ENCODE results near the gene LIPT2.

LIPT2 gene

DNA sequence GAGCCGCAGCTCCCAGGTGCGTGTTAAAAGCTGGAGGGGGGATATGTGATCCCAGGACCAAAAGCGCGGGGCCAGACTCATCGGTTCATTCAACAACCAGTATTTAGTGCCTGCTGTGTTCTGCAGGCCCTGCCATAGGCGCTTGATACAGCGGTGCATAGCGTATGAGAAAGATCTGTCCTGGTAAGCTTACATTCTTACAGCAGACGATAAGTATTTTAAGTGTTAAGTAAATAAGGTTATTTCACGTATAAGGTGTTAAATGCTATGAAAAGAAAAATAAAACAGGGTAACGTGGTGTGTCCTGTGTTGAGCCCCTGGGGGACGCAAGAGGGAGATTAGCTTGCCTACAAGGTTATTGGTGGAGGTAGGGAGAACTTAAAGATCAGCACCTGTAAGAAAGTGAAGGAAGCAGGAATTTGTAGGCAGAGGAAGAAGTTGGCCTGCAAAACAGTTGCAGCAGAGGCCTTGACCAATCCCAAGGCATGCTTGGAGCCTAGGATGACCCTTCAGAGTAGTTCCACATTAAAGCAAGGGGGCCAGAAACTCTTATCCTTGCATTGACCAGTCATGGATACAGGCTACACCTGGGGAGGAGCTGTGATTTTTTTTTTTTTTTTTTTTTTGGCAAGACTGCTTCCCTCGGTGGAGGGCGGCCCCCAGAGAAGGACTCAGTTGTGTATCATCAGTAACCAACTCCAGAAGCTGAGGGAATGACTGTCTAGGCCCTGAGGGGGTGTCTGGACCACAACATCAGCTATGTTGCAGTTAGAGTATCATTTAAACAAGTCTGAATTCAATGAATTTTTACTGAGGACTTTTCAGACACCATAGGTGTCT lies 487 bp upstream of the LIPT2 start:
- H3K9me3 ChIP-seq (ENCODE audit: control insufficient read depth, low read depth, low read length): no peaks in the 10 kb centered on the region
- peak overlapping the region; percentile 74 for H3K4me3 ChIP-seq (ENCODE audit: low read length)
- peaks cover 12% of the 10 kb centered on the region for H3K4me1 ChIP-seq (ENCODE audit: control insufficient read depth, low read depth, low read length)
- H3K27me3 ChIP-seq (ENCODE audit: control insufficient read depth, insufficient read depth, low read length): no peaks in the 10 kb centered on the region
- no peak overlapping the region for H3K27ac ChIP-seq (ENCODE audit: low read length)
- peak overlapping the region; percentile 91 for H3K9ac ChIP-seq (ENCODE audit: low read length)
- H3K36me3 ChIP-seq (ENCODE audit: control insufficient read depth, low read depth, low read length): peaks cover 3% of the 10 kb centered on the region

DNA sequence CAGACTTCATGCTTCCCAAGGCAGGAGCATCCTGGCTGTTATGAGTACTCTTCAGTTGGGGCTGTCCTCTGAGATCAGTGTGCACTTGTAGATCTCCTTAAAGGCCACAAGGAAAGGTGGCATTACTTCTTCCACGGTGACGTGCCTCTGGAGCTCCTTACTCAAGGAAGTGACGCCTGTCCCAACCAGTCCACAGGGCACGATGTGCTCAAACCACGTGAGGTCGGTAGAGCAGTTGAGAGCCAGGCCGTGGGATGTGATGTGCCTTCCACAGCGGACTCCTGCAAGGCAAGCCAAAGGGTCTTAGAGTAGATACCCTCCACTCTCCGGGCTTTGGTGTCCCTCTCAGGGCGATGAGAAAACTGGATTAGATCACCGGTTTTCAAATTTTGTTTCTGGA lies 1.4 kb downstream of the LIPT2 start:
- peak overlapping the region; percentile 91 for H3K9ac ChIP-seq (ENCODE audit: low read length)

DNA sequence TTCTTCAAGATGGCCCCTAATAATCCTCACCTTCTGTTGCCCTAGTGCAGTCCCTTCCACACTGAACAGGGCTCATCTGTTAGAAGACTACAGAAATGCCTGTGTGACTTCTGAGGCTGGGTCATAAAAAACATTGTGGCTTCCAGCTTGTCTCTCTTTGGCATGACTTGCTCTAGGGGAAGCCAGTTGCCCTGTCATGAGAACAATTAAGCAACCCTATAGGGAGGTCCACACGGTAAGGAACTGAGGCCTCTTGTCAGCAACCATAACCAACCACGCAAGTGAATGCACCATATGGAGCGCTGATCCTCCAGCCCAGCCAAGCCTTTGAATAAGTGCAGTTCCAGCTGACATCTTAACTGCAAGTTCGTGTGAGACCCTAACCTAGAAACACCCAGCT lies 2.6 kb downstream of the LIPT2 start:
- no peak overlapping the region for H3K27ac ChIP-seq (ENCODE audit: low read length)
- H3K9me3 ChIP-seq (ENCODE audit: control insufficient read depth, low read depth, low read length): no peaks in the 10 kb centered on the region
- H3K27me3 ChIP-seq (ENCODE audit: control insufficient read depth, insufficient read depth, low read length): no peaks in the 10 kb centered on the region
- H3K36me3 ChIP-seq (ENCODE audit: control insufficient read depth, low read depth, low read length): peaks cover 3% of the 10 kb centered on the region
- no peak overlapping the region for H3K4me3 ChIP-seq (ENCODE audit: low read length)
- peaks cover 14% of the 10 kb centered on the region for H3K4me1 ChIP-seq (ENCODE audit: control insufficient read depth, low read depth, low read length)
- no peak overlapping the region for H3K9ac ChIP-seq (ENCODE audit: low read length)

More for the DNA sequence above, 1.4 kb downstream of the LIPT2 start:
- Histone ChIP-seq H3K27ac (ENCODE audit: low read length) (no peak overlapping the region), H3K27me3 (ENCODE audit: control insufficient read depth, insufficient read depth, low read length) (no peaks in the 10 kb centered on the region), H3K36me3 (ENCODE audit: control insufficient read depth, low read depth, low read length) (peaks cover 3% of the 10 kb centered on the region), H3K4me1 (ENCODE audit: control insufficient read depth, low read depth, low read length) (peaks cover 12% of the 10 kb centered on the region), H3K9me3 (ENCODE audit: control insufficient read depth, low read depth, low read length) (no peaks in the 10 kb centered on the region), H3K4me3 (ENCODE audit: low read length) (peak overlapping the region; percentile 16)

DNA sequence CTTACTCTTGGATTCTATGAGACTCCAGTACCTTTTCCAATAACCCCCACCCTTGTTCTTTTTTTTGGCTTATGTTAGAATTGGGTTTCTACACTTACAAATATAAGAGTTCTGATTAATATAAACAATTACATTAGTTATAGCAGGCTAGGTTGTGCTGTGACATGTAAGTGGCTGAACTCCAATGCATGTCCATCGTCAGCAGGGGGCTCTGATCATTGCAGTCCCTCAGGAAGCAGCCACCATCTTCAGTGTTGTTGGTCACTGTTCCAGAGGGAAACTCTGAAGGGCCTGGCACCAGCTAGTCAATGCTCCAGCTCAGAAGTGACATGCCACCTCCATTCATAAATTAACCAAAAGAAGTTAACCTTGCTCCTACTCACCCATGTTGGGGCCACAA lies 5.6 kb downstream of the LIPT2 start:
- no peak overlapping the region for H3K9ac ChIP-seq (ENCODE audit: low read length)
- no peaks in the 10 kb centered on the region for H3K9me3 ChIP-seq (ENCODE audit: control insufficient read depth, low read depth, low read length)
- no peak overlapping the region for H3K4me3 ChIP-seq (ENCODE audit: low read length)
- peaks cover 3% of the 10 kb centered on the region for H3K36me3 ChIP-seq (ENCODE audit: control insufficient read depth, low read depth, low read length)
- no peak overlapping the region for H3K27ac ChIP-seq (ENCODE audit: low read length)
- no peaks in the 10 kb centered on the region for H3K27me3 ChIP-seq (ENCODE audit: control insufficient read depth, insufficient read depth, low read length)
- H3K4me1 ChIP-seq (ENCODE audit: control insufficient read depth, low read depth, low read length): peaks cover 11% of the 10 kb centered on the region

DNA sequence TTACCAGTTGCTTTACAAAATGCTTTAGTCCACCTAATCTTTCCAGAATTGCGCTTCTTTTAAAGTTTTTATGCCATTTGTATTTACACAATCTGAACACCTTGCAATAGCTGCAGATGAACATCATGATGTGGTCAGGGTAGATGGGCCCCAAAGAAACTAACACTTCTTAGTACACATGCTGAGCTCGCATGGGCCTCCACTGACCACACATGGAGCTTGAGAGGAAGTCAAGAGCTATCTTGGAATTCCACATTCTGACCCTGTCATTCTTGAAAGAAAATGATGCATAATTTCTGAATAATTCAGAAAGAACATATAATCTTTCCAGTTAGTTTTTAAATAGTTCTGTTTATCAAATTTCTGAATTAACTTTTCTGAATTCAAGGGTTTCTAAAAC lies 7.7 kb downstream of the LIPT2 start:
- Histone ChIP-seq H3K4me3 (ENCODE audit: low read length) (no peak overlapping the region), H3K9me3 (ENCODE audit: control insufficient read depth, low read depth, low read length) (no peaks in the 10 kb centered on the region), H3K9ac (ENCODE audit: low read length) (no peak overlapping the region), H3K4me1 (ENCODE audit: control insufficient read depth, low read depth, low read length) (peaks cover 5% of the 10 kb centered on the region), H3K27me3 (ENCODE audit: control insufficient read depth, insufficient read depth, low read length) (no peaks in the 10 kb centered on the region), H3K27ac (ENCODE audit: low read length) (no peak overlapping the region), H3K36me3 (ENCODE audit: control insufficient read depth, low read depth, low read length) (no peaks in the 10 kb centered on the region)

DNA sequence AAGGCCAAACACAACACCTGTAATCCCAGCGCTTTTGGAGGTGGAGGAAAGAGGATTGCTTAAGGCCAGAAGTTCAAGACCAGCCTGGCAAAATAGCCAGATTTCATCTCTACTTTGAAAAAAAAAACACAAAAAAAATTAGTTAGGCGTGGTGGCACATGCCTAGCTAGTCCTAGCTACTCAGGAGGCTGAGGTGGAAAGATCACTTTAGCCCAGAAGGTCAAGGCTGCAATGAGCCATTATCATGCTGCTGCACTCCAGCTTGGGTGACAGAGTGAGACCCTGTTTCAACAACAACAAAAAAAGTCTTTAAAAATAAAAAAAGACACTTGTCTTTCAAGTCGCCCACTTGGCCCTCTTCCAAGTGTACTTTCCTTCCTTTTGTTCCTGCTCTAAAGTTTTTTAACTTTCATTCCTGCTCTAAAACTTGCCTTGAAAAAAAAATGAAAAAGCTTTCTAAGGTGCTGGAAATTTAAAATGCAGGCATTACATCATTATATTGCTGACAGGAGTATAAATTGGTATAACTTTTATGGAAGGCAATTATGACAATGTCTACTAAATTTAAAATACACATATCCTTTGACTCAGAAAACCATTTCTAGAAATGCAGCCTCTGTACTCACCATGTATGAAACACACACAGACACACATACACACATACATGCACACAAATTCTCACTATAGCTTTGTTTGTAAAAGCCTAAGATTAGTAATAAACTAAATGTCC lies 12.7 kb downstream of the LIPT2 start:
- Histone ChIP-seq H3K4me1 (ENCODE audit: control insufficient read depth, low read depth, low read length) (peaks cover 2% of the 10 kb centered on the region), H3K27me3 (ENCODE audit: control insufficient read depth, insufficient read depth, low read length) (no peaks in the 10 kb centered on the region), H3K9ac (ENCODE audit: low read length) (no peak overlapping the region), H3K4me3 (ENCODE audit: low read length) (no peak overlapping the region), H3K27ac (ENCODE audit: low read length) (no peak overlapping the region), H3K9me3 (ENCODE audit: control insufficient read depth, low read depth, low read length) (no peaks in the 10 kb centered on the region), H3K36me3 (ENCODE audit: control insufficient read depth, low read depth, low read length) (no peaks in the 10 kb centered on the region)

DNA sequence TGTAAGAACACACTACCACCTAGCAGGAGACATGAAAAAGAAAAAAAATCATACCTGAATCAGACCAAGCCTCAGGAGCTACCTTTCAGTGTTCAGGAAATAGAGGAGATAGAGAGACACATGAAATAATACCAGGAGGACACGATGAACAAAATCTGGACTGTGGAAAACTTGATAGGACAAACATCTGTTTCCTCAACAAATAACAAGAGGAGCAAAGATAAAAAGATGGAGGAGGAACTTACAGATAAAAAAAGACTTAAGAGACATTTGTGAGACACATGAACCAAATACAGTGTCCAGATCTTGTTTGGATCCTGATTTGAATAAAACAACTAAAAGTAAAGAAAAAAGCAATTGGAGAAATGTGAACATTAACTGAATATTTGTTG lies 13.8 kb downstream of the LIPT2 start:
- H3K4me1 ChIP-seq (ENCODE audit: control insufficient read depth, low read depth, low read length): no peaks in the 10 kb centered on the region
- H3K4me3 ChIP-seq (ENCODE audit: low read length): no peak overlapping the region
- H3K27ac ChIP-seq (ENCODE audit: low read length): no peak overlapping the region
- H3K36me3 ChIP-seq (ENCODE audit: control insufficient read depth, low read depth, low read length): no peaks in the 10 kb centered on the region
- H3K9ac ChIP-seq (ENCODE audit: low read length): no peak overlapping the region
- H3K27me3 ChIP-seq (ENCODE audit: control insufficient read depth, insufficient read depth, low read length): no peaks in the 10 kb centered on the region
- no peaks in the 10 kb centered on the region for H3K9me3 ChIP-seq (ENCODE audit: control insufficient read depth, low read depth, low read length)

DNA sequence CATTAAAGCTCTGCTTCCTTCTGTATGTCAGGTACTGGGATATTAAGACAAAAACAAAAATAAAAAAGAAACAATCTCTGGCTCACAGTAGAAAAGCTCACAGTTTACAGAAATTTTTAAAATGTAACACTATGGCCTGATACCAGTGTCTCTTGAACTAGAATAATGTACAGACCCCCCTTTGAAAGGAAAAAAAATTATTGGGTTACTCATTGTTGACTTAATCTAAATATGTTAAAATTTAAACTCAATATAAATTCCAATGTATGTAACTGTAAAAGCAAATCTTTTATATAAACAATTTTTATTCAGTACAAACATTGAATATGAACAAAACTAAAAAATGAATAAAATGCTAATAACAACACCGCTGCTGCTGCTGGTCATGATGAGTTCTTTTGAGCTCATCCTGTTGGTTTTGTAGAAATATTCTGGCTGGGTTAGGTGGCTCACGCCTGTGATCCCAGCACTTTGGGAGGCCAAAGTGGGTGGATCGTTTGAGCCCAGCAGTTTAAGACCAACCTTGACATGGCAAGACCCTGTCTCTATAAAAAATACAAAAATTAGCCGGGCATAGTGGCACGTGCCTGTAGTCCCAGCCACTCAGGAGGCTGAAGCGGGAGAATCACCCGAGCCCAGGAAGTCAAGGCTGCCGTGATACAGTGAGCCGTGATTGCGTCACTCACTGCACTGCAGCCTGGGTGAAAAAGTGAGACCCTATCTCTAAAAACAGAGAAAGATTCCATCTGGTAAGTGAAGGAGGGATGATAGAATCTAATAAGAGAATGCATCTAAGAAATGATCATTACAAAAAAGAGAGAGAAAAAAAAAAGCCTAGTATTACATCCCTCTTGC lies 14.4 kb downstream of the LIPT2 start:
- Histone ChIP-seq H3K27me3 (ENCODE audit: control insufficient read depth, insufficient read depth, low read length) (no peaks in the 10 kb centered on the region), H3K27ac (ENCODE audit: low read length) (no peak overlapping the region), H3K36me3 (ENCODE audit: control insufficient read depth, low read depth, low read length) (no peaks in the 10 kb centered on the region)

DNA sequence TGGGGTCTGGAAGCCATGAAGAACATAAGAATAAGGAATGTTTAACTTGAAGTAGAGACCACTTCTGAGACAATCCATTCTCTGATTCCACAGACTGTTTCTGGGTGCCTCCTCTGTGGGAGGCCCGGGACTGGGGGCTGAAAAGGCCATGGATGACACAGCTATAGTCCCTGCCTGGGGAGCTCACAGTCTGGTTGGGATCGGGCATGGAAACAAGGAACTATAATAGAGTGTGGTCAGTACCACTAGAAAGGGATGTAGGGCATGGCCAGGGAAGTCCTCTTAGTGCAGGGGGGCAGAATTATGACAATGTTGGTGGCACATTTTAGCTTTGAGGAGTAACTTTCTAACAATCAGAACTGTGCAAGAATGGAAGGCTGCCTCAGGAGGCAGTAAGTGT lies 17.0 kb downstream of the LIPT2 start:
- Histone ChIP-seq H3K27ac (ENCODE audit: low read length) (no peak overlapping the region), H3K9me3 (ENCODE audit: control insufficient read depth, low read depth, low read length) (no peaks in the 10 kb centered on the region), H3K4me1 (ENCODE audit: control insufficient read depth, low read depth, low read length) (no peaks in the 10 kb centered on the region), H3K4me3 (ENCODE audit: low read length) (no peak overlapping the region), H3K27me3 (ENCODE audit: control insufficient read depth, insufficient read depth, low read length) (no peaks in the 10 kb centered on the region), H3K36me3 (ENCODE audit: control insufficient read depth, low read depth, low read length) (no peaks in the 10 kb centered on the region), H3K9ac (ENCODE audit: low read length) (no peak overlapping the region)

More for the DNA sequence above, 14.4 kb downstream of the LIPT2 start:
- H3K4me1 ChIP-seq (ENCODE audit: control insufficient read depth, low read depth, low read length): no peaks in the 10 kb centered on the region
- H3K9me3 ChIP-seq (ENCODE audit: control insufficient read depth, low read depth, low read length): no peaks in the 10 kb centered on the region
- no peak overlapping the region for H3K9ac ChIP-seq (ENCODE audit: low read length)
- H3K4me3 ChIP-seq (ENCODE audit: low read length): no peak overlapping the region

DNA sequence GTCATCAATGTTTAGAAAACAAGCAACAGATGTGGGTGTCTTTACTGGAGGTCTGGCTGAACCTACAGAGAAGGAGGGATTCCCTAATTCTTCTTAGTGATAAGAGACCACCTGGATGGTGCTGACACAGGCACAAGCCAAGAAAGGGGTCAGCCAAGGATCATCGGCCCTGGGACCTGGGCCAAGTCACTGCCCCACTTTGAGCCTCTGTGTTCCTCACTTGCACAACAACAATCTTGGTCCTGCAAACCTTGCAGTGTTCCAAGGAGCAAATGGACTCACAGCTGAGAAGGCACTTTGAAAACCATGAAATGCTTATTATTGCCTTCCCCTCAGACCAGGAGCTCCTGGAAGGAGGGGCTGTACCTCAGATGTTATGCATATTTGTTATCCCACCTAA lies 19.2 kb downstream of the LIPT2 start:
- no peaks in the 10 kb centered on the region for H3K27me3 ChIP-seq (ENCODE audit: control insufficient read depth, insufficient read depth, low read length)
- no peaks in the 10 kb centered on the region for H3K4me1 ChIP-seq (ENCODE audit: control insufficient read depth, low read depth, low read length)
- no peaks in the 10 kb centered on the region for H3K9me3 ChIP-seq (ENCODE audit: control insufficient read depth, low read depth, low read length)

DNA sequence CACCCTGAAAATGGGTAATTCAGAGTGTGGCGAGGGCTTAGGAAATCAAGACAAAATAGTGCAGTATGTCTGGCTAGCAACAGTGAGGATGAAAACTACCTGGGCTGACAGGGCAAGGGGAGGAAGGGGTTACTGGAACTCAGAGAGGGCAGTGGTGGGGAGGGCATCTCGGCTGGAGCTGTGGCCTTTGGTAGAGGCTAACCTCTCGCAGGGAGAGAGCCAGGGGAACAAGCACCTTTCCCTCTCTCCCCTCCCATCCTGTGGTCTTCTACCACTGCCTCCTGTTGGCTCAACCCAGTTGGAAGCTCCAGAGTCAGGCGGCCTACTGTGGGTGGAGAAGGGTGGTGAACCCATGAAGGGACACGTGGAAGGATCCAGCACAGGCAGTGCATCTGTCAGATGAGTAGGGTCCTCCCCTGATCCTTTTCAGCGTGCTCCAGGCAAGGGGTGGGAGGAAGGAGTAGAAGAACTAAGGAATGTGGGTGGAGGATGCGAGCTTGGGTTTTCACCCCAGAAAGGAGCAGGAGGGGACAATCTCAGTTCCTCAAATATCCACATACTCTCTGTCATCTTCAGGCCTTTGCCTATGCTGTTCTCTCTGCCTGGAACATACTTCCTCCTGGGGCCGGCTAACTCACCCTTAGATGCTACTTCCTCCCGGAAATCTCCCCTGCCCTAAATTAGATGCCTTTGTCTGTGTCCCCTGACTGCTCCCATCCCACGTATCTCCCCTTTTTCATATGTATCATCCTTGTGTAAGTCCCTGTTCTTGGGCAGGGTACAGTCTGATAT lies 19.9 kb downstream of the LIPT2 start:
- no peak overlapping the region for H3K27ac ChIP-seq (ENCODE audit: low read length)
- no peaks in the 10 kb centered on the region for H3K36me3 ChIP-seq (ENCODE audit: control insufficient read depth, low read depth, low read length)
- H3K4me1 ChIP-seq (ENCODE audit: control insufficient read depth, low read depth, low read length): no peaks in the 10 kb centered on the region
- no peaks in the 10 kb centered on the region for H3K27me3 ChIP-seq (ENCODE audit: control insufficient read depth, insufficient read depth, low read length)
- no peak overlapping the region for H3K9ac ChIP-seq (ENCODE audit: low read length)
- no peaks in the 10 kb centered on the region for H3K9me3 ChIP-seq (ENCODE audit: control insufficient read depth, low read depth, low read length)
- H3K4me3 ChIP-seq (ENCODE audit: low read length): no peak overlapping the region

More for the DNA sequence above, 19.2 kb downstream of the LIPT2 start:
- Histone ChIP-seq H3K4me3 (ENCODE audit: low read length) (no peak overlapping the region), H3K9ac (ENCODE audit: low read length) (no peak overlapping the region), H3K27ac (ENCODE audit: low read length) (no peak overlapping the region), H3K36me3 (ENCODE audit: control insufficient read depth, low read depth, low read length) (no peaks in the 10 kb centered on the region)
